HG03025 (cell line): ENCODE measurements around the gene CPNE1.

ENCODE experiments used
- ATAC-seq: cut with Tn5 transposase; IDR thresholded peaks from one replicate; pipeline ENCODE4 v1.9.1; 2021; ENCODE audit warnings: mild to moderate bottlenecking, moderate library complexity; ENCODE audit not compliant: unreplicated experiment, low FRiP score

Gene CPNE1

GRCh38 chr20:35625584-35626385, 38.9 kb downstream of the CPNE1 start:
- no peak for ATAC-seq

DNA sequence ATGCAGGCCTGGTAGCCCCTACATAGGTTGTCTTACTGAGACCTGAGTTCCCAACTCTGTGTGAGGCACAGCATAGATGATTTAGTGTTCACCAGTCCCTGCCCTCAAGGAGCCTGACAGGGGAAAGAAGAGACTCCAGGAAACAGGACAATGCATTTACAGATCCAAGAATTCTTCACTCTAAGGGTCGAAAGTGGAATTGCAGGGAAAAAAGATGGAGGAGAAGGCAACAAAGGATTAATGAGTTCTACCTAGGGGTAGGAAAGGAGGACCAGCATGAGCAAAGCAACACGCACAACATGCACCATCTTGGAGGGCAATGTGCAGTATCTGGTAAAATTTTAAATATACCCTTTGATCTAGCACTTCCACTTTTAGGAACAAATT, 43.1 kb downstream of the CPNE1 start:
- no peak for ATAC-seq

GRCh38 chr20:35620818-35621559, 43.7 kb downstream of the CPNE1 start:
- no peak for ATAC-seq

DNA sequence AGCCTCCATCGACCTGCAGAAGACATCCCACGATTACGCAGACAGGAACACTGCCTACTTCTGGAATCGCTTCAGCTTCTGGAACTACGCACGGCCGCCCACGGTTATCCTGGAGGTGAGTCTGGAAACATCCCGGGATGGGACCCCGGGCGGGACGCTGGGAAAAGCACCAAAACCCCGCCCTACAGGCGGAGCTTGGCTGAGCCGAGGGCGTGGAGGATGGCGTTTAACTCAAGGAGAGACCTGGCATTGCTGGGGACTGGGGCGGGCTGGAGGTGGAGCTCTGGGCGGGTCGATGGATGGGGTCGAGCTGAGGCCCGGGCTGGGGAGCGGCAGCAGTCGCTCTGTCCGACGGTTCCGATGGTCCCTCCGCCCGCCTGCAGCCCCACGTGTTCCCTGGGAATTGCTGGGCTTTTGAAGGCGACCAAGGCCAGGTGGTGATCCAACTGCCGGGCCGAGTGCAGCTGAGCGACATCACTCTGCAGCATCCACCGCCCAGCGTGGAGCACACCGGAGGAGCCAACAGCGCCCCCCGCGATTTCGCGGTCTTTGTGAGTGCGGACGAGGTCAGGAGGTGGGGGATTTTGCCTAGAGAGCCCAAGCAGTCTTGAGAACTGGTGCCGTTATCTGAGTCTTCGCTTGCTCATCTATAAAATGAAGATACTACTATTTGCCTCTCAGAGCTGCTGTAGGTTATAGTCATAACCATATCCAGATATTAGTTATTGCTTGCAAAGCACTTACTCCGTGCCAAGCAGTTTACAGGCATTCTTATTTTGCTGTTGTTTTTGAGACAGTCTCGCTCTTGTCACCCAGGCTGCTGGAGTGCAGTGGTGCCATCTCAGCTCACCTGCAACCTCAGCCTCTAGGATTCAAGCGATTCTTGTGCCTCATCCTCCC, 45.3 kb downstream of the CPNE1 start:
- ATAC-seq: no peak

GRCh38 chr20:35618263-35619131, 46.2 kb downstream of the CPNE1 start:
- ATAC-seq: no peak

DNA sequence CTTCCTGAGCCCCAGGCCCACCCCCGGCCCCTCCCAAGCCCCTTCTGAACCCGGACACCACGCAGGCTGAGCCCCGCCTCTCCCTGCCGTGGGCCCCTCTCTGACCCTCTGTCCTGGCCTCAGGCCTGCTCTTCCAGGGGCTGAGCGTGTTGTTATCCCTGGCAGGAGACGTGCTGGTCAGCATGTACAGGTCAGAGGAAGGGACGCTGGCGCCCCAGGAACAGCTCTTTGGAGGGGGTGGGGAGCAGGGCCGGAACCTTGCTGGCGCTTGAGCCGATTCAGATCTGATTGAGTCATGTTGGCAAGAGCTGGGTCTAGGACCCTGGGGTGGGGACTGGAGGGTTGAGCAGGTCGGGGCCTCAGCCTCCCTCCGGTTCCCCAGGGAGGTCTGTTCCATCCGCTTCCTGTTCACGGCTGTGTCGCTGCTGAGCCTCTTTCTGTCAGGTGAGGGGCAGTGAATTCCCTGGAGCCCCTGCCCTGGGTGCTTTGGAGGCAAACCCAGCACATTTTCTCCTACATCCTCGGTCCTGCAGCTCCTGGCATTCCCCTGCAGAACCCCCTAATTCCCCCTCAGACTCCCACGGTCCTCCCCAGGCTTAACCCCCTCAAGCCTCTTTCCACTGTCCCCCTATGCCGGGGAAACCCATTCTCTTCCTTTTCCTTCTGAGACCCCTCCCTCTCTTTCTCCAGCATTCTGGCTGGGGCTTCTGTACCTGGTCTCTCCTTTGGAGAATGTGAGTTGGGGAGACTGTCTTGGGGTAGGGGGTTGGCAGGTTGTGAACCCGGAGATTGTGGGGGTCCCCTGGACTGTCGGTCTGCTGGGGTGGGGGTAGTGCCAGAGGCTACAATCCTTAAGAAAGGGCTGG, 47.1 kb downstream of the CPNE1 start:
- no peak for ATAC-seq

- ATAC-seq: no peak
These were observed 48.0 kb downstream of the CPNE1 start for GRCh38 chr20:35616465-35617396.

DNA sequence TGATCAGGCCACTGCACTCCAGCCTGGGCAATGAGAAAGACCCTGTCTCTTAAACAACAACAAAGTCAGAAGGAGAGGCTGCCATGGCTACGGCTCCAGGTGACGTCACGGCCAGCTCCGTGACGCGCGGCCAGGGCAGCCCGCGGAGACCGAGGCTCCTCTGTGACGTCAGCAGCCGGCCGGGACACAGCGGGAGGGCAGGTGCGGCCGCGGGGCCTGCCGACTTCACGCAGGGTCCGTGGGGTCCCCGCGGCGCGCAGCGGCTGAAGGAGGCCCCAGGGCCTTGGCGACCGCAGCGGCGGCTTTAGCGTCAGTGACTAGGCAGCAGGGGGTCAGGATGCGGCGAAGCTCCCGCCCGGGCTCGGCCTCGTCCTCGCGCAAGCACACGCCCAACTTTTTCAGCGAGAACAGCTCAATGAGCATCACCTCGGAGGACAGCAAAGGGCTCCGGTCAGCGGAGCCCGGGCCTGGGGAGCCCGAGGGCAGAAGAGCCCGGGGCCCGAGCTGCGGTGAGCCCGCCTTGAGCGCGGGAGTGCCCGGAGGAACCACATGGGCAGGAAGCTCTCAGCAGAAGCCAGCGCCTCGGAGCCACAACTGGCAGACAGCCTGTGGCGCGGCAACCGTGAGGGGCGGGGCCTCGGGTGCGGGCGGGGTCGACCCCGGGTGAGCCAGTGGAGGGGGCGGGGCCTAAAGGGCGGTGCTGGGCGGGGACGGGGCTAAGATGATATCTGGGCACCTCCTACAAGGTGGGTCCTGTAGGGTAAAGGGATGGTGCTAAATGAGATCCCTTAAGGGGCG, 48.8 kb downstream of the CPNE1 start, which contains the start of gene SPAG4:
Gene SPAG4, plus strand, starts transcription at position 163 of the 798 bp plus-strand sequence. Its CDS starts 175 bp downstream, at position 338.
- peak; percentile 76 for ATAC-seq

DNA sequence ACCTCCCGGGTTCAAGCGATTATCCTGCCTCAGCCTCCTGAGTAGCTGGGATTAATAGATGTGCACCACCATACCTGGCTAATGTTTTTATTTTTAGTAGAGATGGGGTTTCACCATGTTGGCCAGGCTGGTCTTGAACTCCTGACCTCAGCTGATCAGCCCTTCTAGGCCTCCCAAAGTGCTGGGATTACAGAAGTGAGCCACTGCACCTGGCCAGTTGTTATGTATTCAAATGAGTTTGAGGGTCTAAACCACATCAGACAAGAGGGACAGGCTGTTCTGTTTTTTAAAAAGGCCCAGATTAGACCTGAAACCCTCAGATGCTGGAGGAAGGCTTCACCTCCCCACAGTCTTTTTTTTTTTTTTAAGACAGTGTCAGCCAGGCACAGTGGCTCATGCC, 53.2 kb downstream of the CPNE1 start:
- ATAC-seq: no peak

GRCh38 chr20:35610833-35611427, 53.8 kb downstream of the CPNE1 start:
- ATAC-seq: no peak

DNA sequence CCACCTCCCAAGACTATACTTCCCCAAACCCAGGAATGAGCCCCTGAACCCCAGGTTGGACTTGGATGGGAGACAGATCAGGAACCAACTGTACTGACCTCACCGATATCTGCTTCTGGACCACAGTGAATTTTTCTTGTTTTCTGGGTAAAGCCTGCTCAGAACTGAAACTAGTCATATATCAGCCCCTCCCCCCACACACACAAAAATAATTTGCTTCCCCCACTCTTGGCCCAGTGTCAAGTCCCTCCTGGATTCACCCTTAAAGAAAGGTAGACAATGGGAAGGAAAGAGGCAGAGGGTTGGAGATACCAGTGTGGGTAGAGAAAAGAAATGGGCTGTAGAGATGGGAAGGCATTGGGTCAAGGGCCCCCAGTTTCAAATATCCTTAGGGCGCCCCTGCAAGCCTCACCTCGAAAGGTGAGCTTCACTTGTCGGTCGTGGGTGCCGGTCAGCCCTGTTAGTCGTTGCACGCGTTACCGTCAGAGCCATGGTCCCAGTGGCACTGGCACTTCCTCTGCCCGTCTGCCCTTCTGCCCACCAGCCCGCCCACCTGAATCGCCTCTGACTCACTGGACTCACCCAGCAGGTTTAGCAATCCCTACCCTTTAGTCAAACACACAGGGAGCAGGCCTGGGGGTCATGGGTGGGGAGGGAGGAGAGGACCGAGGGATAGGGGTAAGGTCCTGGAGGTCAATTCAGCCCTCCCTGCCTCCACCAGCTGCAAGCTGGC, 57.5 kb downstream of the CPNE1 start:
- no peak for ATAC-seq

- no peak for ATAC-seq
These were observed 58.6 kb downstream of the CPNE1 start for GRCh38 chr20:35606127-35606526.

DNA sequence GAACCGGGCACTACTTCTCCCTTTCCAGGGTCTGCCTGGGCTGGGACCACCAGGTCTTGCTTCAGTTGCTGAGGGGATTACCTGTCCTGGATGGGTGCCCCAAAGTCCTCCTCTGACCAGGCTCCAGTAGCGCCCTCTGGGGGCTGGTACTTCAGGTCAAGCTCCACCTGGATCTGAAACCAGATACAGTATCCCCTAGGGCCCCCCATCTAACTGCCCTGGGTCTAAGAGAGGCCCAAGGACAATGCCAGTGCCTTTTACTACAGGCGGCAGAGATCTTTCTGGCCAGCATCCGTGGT, 60.3 kb downstream of the CPNE1 start:
- ATAC-seq: no peak

- ATAC-seq: no peak
These were observed 60.8 kb downstream of the CPNE1 start for GRCh38 chr20:35603695-35604448.

DNA sequence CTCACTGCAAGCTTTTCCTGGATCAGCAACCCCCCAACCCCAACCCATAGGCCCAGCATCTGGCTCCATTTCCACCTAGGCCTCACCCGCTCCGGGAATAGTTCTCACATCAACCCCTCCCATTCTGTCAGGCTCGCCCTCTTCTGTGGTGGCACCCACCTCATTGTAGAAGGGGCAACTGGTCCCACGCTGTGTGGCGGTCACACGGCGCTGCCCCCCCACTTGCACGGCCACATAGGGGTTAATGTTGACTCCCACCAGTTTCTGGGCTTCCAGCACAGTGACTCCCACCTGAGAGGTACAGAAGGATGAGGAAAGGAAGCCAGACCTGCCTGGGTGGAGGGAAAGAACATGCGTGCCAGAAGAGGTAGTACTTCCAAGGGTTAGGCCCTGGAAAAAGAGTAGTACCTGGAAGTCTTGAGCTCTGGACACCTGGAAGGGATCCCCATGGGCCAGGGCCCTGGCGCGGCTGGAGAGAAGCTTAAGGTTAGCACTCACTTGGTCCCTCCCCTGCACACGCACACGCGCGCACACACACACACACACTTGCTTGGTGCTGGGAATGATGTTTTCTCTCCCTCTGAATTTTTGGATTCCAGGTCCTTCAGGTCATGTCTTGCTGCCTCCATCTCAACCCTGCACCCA, 61.7 kb downstream of the CPNE1 start:
- no peak for ATAC-seq
